GM12872 (cell line): ENCODE data around the gene HAGHL.

Experiments used
- TF ChIP-seq, protein P1 (sequence below): IDR thresholded peaks from 3 replicates; pipeline ENCODE4 v1.5.1; 2011; ENCODE audit warnings: low read depth, mild to moderate bottlenecking, low read length, moderate library complexity; ENCODE audit not compliant: insufficient read depth

Gene HAGHL

DNA sequence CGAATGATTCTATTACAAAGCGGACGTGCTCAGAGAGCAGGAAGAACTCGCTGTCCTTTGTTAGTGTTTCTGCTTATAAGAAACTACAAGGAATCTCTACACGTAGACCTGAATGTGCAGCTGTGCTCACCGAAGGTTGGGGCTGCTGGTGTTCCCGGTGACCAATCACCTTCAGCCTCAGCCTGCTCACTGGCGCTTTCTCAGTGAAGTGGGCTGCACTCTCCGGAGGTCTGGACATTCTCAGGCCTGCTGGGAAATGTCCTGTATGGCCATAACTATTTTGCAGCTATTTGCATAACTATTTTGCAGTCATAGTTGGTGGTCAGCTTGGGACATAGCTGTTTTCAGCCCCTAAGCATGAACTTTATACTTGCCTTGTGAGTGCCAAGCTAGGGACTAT lies 23.6 kb downstream of the HAGHL start:
- TF ChIP-seq, protein P1, sequence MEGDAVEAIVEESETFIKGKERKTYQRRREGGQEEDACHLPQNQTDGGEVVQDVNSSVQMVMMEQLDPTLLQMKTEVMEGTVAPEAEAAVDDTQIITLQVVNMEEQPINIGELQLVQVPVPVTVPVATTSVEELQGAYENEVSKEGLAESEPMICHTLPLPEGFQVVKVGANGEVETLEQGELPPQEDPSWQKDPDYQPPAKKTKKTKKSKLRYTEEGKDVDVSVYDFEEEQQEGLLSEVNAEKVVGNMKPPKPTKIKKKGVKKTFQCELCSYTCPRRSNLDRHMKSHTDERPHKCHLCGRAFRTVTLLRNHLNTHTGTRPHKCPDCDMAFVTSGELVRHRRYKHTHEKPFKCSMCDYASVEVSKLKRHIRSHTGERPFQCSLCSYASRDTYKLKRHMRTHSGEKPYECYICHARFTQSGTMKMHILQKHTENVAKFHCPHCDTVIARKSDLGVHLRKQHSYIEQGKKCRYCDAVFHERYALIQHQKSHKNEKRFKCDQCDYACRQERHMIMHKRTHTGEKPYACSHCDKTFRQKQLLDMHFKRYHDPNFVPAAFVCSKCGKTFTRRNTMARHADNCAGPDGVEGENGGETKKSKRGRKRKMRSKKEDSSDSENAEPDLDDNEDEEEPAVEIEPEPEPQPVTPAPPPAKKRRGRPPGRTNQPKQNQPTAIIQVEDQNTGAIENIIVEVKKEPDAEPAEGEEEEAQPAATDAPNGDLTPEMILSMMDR = no peak

DNA sequence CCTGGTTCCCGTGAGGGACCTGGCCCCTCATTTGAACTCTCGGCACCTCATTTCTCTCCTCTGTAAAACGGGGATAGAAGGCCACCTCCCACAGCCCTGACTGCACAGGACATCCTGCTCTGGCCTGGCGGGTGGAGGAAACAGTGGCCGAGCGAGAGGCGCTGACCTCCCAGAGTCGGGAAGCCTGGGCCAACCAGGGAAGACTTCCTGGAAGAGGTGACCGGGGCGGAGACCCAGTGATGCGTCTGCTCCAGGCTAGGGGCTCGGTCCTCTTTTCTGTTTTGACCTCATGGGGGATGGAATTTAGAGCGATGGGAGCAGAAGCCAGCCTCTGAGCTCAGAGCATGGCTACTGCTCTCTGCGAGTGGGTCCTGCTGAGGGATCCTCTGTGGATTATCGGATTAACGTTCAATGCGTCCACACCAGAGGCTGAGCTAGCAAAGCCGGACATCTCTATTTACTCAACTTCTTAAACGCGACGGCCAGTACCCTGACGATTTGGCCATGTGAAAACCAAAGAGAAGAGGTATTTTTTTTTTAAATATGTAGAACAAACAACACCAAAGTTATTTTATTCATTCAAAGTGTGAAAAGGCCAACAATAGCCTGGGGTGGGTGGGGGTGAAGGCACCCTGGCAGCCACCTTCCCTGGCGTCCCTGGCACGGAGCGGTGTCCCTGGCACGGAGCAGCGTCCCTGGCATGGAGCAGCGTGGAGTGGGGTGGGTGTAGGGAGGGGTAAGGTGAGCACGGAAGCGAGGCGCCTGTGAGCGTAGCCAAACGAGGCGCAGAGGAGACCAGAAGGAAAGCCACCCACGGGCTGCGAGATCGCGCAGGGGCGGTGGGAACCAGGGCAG lies 24.5 kb downstream of the HAGHL start:
- TF ChIP-seq, protein P1 = no peak

DNA sequence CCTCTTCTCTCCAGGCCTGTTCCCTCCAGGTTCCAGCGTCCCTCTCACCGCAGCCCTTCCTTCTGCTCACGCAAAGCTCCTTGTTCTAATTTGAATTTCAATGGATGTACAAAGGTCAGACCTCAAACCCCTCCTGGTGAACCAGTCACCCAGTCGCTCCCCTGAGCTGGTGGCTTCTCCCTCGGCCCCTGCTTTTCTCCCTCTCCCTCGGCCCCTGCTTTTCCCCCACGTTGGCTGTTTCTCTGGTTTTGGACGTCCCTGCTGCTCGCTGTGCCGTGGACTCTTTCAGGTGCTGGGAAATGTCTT lies 25.1 kb downstream of the HAGHL start:
- TF ChIP-seq, protein P1 = no peak

DNA sequence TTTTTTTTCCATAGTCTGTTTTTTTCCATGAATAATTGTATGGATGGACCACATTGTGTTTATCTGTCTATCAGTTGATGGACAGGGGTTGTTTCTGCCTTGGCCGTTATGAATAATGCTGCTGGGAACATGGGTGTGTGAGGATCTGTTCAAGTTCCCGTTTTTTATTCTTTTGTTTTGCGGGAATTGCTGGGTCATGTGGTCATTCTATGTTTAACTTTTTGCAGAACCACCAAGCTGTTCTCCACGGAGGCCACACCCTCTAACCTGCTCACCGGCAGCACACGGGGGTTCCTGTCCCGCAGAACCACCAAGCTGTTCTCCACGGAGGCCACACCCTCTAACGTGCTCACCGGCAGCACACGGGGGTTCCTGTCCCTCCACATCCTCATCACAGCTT lies 27.8 kb downstream of the HAGHL start:
- TF ChIP-seq, protein P1 = no peak

DNA sequence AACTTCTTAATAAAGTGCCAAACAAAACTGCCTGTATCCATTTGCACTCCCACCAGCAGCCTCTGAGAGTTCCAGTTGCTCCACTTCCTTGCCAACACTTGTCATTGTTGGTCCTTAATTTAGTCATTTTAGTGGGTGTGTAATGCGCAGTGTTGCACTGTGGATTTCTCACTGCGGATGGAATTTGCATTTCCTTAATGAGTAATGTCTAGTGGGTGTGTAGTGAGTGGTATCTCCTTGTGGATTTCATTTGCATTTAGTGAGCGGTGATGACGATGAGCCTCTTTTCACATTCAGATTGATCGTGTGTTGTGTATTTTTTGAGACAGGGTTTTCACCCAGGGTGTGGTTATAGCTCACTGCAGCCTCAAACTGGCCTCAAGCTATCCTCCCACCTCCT lies 29.5 kb downstream of the HAGHL start:
- TF ChIP-seq, protein P1 = no peak

DNA sequence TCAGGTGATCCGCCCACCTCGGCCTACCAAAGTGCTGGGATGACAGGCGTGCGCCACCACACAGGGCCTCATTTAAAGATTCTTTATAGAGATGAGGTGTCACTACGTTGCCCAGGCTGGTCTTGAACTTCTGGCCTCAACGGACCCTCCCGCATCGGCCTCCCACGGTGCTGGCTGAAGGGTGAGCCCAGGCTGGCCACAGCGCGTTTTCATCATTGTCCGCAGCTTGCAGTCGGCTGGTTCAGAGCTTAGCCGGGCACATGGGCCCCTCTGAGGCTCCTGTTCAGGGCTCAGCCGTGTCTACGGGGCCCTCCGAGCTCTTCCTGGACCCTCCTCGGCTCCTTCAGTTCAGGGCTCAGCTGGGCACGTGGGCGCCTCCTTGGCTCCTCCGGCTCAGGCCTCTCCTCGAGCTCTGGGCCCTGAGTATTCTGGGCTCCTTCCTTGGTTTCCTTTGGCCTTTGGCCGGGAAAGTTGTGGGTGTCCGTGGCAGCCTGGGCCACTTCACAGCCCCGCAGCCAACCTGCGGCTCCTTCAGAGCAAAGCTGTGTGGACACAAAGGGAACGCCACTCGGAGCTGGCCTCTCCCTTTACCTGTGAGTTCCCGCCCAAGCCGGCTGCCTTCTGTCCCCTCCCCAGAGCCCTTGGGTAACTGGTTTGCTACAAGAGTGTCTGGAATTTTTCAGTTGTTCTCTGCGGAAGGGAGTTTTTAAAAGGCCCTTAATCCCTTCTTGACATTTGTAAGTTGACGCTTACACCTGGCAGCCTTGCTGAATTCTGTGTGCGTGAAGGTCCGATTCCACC lies 32.4 kb downstream of the HAGHL start:
- TF ChIP-seq, protein P1 = no peak

DNA sequence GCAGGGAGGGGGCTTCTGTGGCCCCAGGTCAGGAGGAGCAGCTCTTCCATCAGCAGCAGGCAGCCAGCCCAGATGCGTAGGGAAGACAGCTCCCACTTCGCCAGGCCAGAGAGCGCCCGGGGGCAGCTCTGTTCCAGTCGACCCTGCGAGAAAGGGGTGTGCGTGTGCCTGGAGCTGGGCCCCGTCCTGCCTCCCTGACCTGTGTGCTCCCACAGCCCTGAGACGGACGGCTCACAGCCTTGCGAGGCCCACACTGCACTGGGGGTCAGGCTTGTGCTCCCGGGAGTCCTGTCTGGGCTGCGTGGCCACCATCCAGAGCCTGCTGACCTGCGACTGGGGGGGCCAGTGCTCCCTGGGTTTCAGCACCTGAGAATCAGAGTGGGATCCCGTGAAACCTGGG lies 33.2 kb downstream of the HAGHL start:
- TF ChIP-seq, protein P1 = no peak
